ENCODE data around the gene SDR42E2.

DNA sequence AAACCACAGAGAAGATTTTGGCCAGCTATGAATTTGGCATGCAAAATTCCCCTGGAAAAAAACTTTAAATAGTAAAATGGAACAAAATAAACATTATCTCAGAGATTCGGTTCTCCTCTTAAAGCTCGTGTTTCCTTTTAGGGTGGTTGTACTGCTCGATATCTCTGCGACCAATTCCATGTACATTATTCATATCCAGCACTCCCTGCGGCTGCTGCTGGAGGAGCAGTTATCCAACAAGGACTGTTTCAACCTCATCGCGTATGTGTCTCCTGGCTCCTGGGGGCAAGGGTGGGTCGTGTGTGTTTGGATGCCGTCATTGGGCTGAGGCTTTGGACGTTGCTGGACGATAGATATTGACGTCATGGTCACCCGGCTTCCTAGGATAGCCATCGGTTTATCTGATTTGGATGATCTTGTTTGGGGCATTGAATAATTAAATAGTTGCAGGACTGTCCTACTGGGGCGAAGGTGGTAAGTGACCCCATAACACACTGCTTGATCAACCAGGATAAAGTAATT is 36.2 kb upstream of the SDR42E2 start:
- TF ChIP-seq CTCF (IDR thresholded peaks at IDR 0.05) (no peak), POLR2A (IDR thresholded peaks at IDR 0.05) (no peak)
